PFSK-1 (cell line): Measurements from ENCODE around the gene TMEM79.

ENCODE experiments used
- FOXP2 ChIP-seq: optimal IDR thresholded peaks from 2 replicates; pipeline ENCODE3; 2011; ENCODE audit warnings: borderline replicate concordance, control low read depth, inconsistent platforms; ENCODE audit not compliant: insufficient read depth; ENCODE audit errors: extremely low read length, extremely low read depth
- POLR2AphosphoS5 ChIP-seq: IDR thresholded peaks from 2 replicates; pipeline ENCODE4 v1.6.1; 2012; ENCODE audit warnings: low read depth, mild to moderate bottlenecking, control low read depth, low read length, moderate library complexity
- REST ChIP-seq, 2 experiments: IDR thresholded peaks; 2 replicates each; pipeline versions ENCODE4 v1.6.1 to v1.8.0; 2011 to 2012; ENCODE audit warnings: low read depth in 2 of 2, low read length in 2 of 2, control low read depth in 1 of 2, inconsistent platforms in 1 of 2, mild to moderate bottlenecking in 1 of 2, moderate library complexity in 1 of 2; ENCODE audit not compliant: insufficient read depth in 1 of 2
- SIN3A ChIP-seq: IDR thresholded peaks from 2 replicates; pipeline ENCODE4 v1.6.1; 2012; ENCODE audit warnings: mild to moderate bottlenecking, low read length, moderate library complexity, borderline replicate concordance; ENCODE audit not compliant: insufficient read depth
- TAF1 ChIP-seq: IDR thresholded peaks from 2 replicates; pipeline ENCODE4 v1.6.1; 2012; ENCODE audit warnings: low read length, control low read depth, borderline replicate concordance; ENCODE audit not compliant: insufficient read depth

GRCh38 chr1:156248323-156248683 is 35.8 kb upstream of the TMEM79 start:
- TF ChIP-seq FOXP2: no peak
- TF ChIP-seq POLR2AphosphoS5: no peak
- no peak for TF ChIP-seq TAF1
- TF ChIP-seq REST (IDR thresholded peaks at IDR 0.05; ENCODE audit: insufficient read depth in 1 of 2, low read depth in 2 of 2, low read length in 2 of 2): no peak
- no peak for TF ChIP-seq SIN3A
